HL-60 (cell line): Measurements from ENCODE around the gene UGT2A1.

Experiments used
- DNase-seq, 2 experiments: peaks; one replicate each; pipeline ENCODE4 v3.0.0-alpha.2; 2010 to 2020; ENCODE audit warnings: low read depth in 1 of 2, low spot score in 1 of 2
- H3K27ac ChIP-seq: fragments of 250-450 bp; sonication (Bioruptor Pico); replicated peaks from 2 replicates; pipeline ENCODE4 v1.5.1; 2020; ENCODE audit warnings: mild to moderate bottlenecking, moderate library complexity
- H3K27me3 ChIP-seq: fragments of 250-450 bp; sonication (Bioruptor Pico); 2 replicates; pipeline ENCODE4 v1.5.1; 2021; ENCODE audit warnings: mild to moderate bottlenecking, moderate library complexity; ENCODE audit not compliant: insufficient read depth, poor library complexity, severe bottlenecking
- H3K4me3 ChIP-seq: replicated peaks from 2 replicates; pipeline ENCODE4 v1.5.1; 2011; ENCODE audit warnings: mild to moderate bottlenecking, control low read depth, low read length; ENCODE audit not compliant: insufficient read depth
- GABPA ChIP-seq: IDR thresholded peaks from 2 replicates; pipeline ENCODE4 v1.6.1; 2012; ENCODE audit warnings: low read depth
- POLR2AphosphoS5 ChIP-seq: IDR thresholded peaks from 2 replicates; pipeline ENCODE4 v1.6.1; 2012; ENCODE audit warnings: low read depth
- SPI1 ChIP-seq: IDR thresholded peaks from 2 replicates; pipeline ENCODE4 v1.6.1; 2012; ENCODE audit warnings: low read depth, mild to moderate bottlenecking, borderline replicate concordance
- TF ChIP-seq, protein P1 (sequence below): IDR thresholded peaks from one replicate; pipeline ENCODE4 v1.5.1; 2011; ENCODE audit warnings: low read length, control low read depth, inconsistent platforms; ENCODE audit not compliant: insufficient read depth
- TF ChIP-seq, protein P2 (sequence below): IDR thresholded peaks from 2 replicates; pipeline ENCODE4 v1.6.1; 2012; ENCODE audit warnings: low read depth; ENCODE audit not compliant: insufficient replicate concordance

Gene UGT2A1

DNA sequence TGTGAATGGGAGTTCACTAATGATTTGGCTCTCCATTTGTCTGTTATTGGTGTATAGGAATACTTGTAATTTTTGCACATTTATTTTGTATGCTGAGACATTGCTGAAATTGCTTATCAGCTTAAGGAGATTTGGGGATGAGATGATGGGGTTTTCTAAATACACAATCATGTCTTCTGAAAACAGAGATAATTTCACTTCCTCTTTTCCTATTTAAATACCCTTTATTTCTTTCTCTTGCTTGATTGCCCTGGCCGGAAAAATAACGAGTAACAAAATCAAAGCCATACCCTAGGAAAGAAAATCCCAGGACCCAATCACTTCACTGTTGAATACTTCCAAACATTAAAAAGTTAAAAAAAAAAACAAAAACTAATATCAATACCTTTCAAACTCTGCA, 89.6 kb downstream of the UGT2A1 start:
- DNase-seq = no peak
- Histone ChIP-seq H3K27ac (no peak overlapping the region), H3K27me3 (no peaks in the 10 kb centered on the region), H3K4me3 (no peak overlapping the region)
- TF ChIP-seq, protein P1, sequence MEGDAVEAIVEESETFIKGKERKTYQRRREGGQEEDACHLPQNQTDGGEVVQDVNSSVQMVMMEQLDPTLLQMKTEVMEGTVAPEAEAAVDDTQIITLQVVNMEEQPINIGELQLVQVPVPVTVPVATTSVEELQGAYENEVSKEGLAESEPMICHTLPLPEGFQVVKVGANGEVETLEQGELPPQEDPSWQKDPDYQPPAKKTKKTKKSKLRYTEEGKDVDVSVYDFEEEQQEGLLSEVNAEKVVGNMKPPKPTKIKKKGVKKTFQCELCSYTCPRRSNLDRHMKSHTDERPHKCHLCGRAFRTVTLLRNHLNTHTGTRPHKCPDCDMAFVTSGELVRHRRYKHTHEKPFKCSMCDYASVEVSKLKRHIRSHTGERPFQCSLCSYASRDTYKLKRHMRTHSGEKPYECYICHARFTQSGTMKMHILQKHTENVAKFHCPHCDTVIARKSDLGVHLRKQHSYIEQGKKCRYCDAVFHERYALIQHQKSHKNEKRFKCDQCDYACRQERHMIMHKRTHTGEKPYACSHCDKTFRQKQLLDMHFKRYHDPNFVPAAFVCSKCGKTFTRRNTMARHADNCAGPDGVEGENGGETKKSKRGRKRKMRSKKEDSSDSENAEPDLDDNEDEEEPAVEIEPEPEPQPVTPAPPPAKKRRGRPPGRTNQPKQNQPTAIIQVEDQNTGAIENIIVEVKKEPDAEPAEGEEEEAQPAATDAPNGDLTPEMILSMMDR = no peak
- TF ChIP-seq GABPA (no peak), POLR2AphosphoS5 (no peak), SPI1 (peak; percentile 44)
- TF ChIP-seq, protein P2, sequence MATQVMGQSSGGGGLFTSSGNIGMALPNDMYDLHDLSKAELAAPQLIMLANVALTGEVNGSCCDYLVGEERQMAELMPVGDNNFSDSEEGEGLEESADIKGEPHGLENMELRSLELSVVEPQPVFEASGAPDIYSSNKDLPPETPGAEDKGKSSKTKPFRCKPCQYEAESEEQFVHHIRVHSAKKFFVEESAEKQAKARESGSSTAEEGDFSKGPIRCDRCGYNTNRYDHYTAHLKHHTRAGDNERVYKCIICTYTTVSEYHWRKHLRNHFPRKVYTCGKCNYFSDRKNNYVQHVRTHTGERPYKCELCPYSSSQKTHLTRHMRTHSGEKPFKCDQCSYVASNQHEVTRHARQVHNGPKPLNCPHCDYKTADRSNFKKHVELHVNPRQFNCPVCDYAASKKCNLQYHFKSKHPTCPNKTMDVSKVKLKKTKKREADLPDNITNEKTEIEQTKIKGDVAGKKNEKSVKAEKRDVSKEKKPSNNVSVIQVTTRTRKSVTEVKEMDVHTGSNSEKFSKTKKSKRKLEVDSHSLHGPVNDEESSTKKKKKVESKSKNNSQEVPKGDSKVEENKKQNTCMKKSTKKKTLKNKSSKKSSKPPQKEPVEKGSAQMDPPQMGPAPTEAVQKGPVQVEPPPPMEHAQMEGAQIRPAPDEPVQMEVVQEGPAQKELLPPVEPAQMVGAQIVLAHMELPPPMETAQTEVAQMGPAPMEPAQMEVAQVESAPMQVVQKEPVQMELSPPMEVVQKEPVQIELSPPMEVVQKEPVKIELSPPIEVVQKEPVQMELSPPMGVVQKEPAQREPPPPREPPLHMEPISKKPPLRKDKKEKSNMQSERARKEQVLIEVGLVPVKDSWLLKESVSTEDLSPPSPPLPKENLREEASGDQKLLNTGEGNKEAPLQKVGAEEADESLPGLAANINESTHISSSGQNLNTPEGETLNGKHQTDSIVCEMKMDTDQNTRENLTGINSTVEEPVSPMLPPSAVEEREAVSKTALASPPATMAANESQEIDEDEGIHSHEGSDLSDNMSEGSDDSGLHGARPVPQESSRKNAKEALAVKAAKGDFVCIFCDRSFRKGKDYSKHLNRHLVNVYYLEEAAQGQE = no peak

DNA sequence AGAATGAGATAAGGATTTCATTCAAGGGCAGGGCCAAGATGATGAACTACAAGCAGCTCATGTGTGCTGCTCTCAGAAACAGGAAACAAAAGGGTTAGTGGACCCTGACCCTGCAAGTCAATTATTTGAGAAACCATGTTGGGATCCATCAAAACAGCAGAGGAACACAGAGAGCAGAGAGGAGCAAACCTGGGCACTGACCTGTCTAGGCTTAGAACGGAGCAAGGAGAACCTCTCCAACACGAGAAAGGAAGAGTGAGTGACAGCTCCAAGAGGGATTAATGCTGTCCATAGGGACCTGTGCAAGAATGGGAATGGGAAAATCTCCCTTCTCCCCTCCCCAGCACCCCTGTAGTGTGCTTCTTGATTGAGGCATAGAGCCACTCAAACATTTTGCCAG, 103.4 kb downstream of the UGT2A1 start:
- H3K27me3 ChIP-seq = no peaks in the 10 kb centered on the region
- TF ChIP-seq, protein P1 = no peak
- no peak for TF ChIP-seq SPI1
- TF ChIP-seq GABPA = no peak
- TF ChIP-seq POLR2AphosphoS5 = no peak
- TF ChIP-seq, protein P2 = no peak
- DNase-seq = no peak
- no peak overlapping the region for H3K4me3 ChIP-seq
- no peak overlapping the region for H3K27ac ChIP-seq

DNA sequence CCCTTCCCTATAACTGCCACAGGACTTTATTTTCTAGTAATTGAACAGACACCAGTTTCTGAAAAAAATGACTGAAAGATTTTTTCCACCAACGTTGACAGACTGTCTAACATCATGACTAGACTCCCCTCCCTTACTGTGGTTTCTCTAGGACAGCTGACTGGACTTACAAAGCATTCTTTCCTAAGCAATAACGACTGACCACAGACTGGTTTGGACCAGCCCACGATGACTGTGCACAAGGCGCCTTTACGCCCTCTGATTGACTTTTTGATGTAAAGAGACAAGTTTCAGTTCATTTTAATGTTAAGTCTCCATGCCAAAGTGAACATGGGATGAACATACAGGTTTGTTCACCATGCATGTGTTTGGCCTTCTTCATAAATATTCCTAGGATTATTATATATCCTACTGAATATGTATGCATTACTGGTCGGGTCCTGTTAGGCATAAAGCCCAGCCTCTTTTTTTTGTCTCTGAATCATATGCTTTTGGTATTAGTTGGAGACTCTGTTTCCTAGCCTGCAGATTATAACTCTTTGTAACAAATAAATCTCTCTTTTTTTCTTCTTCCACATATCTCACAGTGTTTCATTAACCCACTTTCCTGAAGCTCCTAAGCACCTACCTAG, 106.8 kb downstream of the UGT2A1 start:
- TF ChIP-seq, protein P1 = no peak
- TF ChIP-seq POLR2AphosphoS5 (0 out of 2 replicates have a peak, but pooled peaks have one; percentile 39), SPI1 (no peak), GABPA (no peak)
- TF ChIP-seq, protein P2 = no peak
- DNase-seq = peak in 1 of 2 experiments; percentile 44
- no peaks in the 10 kb centered on the region for H3K27me3 ChIP-seq
- H3K27ac ChIP-seq = no peak overlapping the region
- H3K4me3 ChIP-seq = no peak overlapping the region
